ENCODE results near the gene ZNF555. TPM values are rescaled to one million over a fixed set of nuclear protein-coding genes. Genes with fewer than 3 reads are reported as not detected.

ZNF555 gene
- total RNA-seq, 4 donors from 2014 or later, result 2.6 to 6.4 (median 3.9) TPM

DNA sequence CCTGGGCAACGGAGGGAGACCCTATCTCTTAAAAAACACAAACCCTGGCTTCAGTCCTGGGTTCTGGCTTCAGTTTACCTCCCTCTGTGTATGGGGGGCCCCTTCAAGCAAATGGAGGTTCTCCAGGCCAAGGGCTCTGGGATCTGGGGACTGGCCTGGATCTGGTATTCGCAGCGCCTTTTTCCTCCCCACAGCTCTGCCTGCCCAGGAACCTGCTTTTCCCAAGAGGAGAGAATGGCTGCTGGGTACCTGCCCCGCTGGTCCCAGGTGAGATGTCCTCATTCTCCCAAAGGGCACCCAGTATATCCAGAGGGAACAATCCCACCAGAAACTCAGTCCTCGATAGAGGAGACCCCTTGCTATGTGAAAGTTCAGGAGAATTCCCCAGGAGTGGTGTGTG lies 18.4 kb upstream of the ZNF555 start:
- H3K36me3 ChIP-seq, result peaks cover 0 to 5% (median 0%) of the 10 kb centered on the region in 4 donors
- TF ChIP-seq POLR2A (IDR thresholded peaks at IDR 0.05), result no peak
- no peak for TF ChIP-seq EP300 (IDR thresholded peaks at IDR 0.05; ENCODE audit: low read depth)
- TF ChIP-seq POLR2AphosphoS5 (IDR thresholded peaks at IDR 0.05), result no peak
- TF ChIP-seq, protein P1, sequence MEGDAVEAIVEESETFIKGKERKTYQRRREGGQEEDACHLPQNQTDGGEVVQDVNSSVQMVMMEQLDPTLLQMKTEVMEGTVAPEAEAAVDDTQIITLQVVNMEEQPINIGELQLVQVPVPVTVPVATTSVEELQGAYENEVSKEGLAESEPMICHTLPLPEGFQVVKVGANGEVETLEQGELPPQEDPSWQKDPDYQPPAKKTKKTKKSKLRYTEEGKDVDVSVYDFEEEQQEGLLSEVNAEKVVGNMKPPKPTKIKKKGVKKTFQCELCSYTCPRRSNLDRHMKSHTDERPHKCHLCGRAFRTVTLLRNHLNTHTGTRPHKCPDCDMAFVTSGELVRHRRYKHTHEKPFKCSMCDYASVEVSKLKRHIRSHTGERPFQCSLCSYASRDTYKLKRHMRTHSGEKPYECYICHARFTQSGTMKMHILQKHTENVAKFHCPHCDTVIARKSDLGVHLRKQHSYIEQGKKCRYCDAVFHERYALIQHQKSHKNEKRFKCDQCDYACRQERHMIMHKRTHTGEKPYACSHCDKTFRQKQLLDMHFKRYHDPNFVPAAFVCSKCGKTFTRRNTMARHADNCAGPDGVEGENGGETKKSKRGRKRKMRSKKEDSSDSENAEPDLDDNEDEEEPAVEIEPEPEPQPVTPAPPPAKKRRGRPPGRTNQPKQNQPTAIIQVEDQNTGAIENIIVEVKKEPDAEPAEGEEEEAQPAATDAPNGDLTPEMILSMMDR (IDR thresholded peaks at IDR 0.05), result no peak
- no peaks in the 10 kb centered on the region for H3K27me3 ChIP-seq
- intact Hi-C loops (cut with DNase I; ENCODE audit: low total_unique reads) (no loop called here), in situ Hi-C loops (cut with MboI; ENCODE audit: low pct_ligation_motif_present in 1 of 4, low pct_unique_long_range_greater_than_20kb in 1 of 4, low sequenced_read_pairs in 3 of 4) (no loop called here)
- peaks cover 0 to 9% (median 8%) of the 10 kb centered on the region in 4 donors for H3K4me1 ChIP-seq
- no peak overlapping the region for H3K27ac ChIP-seq
- WGBS, 2 donors (ENCODE audit: low coverage in 1 of 2), result 99% methylated on average over 5 of the region's 5 CpGs; no CpG with 5 or more reads in 1 of the 2 donors
- DNase-seq, result no peak
- no peak overlapping the region for H3K4me3 ChIP-seq
- H3K9me3 ChIP-seq, result no peaks in the 10 kb centered on the region

DNA sequence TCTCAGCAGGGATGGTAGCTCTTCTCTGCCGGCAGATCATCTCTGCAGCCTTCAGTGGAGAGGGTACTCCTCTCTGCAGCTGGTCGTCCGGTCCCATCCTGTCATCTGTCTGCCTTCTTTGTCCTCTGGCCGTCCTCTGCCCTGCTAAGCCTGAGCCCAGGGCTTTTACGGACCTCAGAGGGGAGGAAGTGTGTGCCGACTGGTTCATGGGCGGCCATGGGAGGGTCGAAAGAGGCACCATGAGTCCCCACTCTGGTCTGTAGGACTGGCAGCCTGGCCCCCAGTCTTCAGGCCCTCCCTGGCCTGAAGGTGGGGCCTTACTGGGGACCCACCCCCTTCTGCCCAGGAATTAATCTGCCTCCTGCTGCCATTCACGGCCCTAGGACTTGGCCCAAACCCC lies 17.6 kb upstream of the ZNF555 start:
- 67 to 93% methylated on average over 3 to 9 of the region's 9 CpGs for WGBS, 2 donors (ENCODE audit: low coverage in 1 of 2)
- intact Hi-C loops (cut with DNase I; ENCODE audit: low total_unique reads) (no loop called here), in situ Hi-C loops (cut with MboI; ENCODE audit: low pct_ligation_motif_present in 1 of 4, low pct_unique_long_range_greater_than_20kb in 1 of 4, low sequenced_read_pairs in 3 of 4) (no loop called here)
- no peak for DNase-seq
- Histone ChIP-seq H3K4me3 (no peak overlapping the region), H3K36me3 (peaks cover 0 to 6% (median 0%) of the 10 kb centered on the region in 4 donors), H3K4me1 (peaks cover 0 to 9% (median 8%) of the 10 kb centered on the region in 4 donors), H3K27me3 (no peaks in the 10 kb centered on the region), H3K27ac (no peak overlapping the region), H3K9me3 (no peaks in the 10 kb centered on the region)
- TF ChIP-seq POLR2AphosphoS5 (IDR thresholded peaks at IDR 0.05), result no peak
- TF ChIP-seq, protein P1 (IDR thresholded peaks at IDR 0.05), result no peak
- TF ChIP-seq EP300 (IDR thresholded peaks at IDR 0.05; ENCODE audit: low read depth), result no peak
- no peak for TF ChIP-seq POLR2A (IDR thresholded peaks at IDR 0.05)

DNA sequence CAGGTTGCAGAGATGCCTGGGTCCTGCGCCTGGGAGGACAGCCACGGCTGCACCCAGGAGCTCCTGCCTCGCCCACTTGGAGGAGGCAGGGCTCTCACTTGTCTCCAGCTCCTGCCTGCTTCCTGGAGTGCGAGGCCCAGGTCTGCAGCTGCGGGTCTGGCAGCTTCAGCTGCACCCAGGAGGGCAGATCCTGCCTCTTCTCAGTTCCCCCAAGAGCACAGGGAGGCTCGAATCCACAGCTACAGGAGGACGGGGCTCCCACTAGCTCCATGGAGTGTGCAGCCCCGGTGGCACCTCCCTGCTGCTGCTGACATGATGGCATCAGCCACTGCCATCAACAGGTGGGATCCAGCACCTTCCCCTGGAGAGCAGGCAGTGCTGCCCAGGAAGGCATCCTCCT lies 17.1 kb upstream of the ZNF555 start:
- DNase-seq, result no peak
- TF ChIP-seq, protein P1 (IDR thresholded peaks at IDR 0.05), result no peak
- TF ChIP-seq EP300 (IDR thresholded peaks at IDR 0.05; ENCODE audit: low read depth) (no peak), POLR2AphosphoS5 (IDR thresholded peaks at IDR 0.05) (no peak), POLR2A (IDR thresholded peaks at IDR 0.05) (no peak)
- intact Hi-C loops (cut with DNase I; ENCODE audit: low total_unique reads) (no loop called here), in situ Hi-C loops (cut with MboI; ENCODE audit: low pct_ligation_motif_present in 1 of 4, low pct_unique_long_range_greater_than_20kb in 1 of 4, low sequenced_read_pairs in 3 of 4) (no loop called here)
- peaks cover 0 to 9% (median 8%) of the 10 kb centered on the region in 4 donors for H3K4me1 ChIP-seq
- H3K9me3 ChIP-seq, result no peaks in the 10 kb centered on the region
- peaks cover 0 to 6% (median 0%) of the 10 kb centered on the region in 4 donors for H3K36me3 ChIP-seq
- WGBS, 2 donors (ENCODE audit: low coverage in 1 of 2), result 73% methylated on average over 8 of the region's 8 CpGs; no CpG with 5 or more reads in 1 of the 2 donors
- no peak overlapping the region for H3K27ac ChIP-seq
- no peaks in the 10 kb centered on the region for H3K27me3 ChIP-seq
- H3K4me3 ChIP-seq, result no peak overlapping the region

DNA sequence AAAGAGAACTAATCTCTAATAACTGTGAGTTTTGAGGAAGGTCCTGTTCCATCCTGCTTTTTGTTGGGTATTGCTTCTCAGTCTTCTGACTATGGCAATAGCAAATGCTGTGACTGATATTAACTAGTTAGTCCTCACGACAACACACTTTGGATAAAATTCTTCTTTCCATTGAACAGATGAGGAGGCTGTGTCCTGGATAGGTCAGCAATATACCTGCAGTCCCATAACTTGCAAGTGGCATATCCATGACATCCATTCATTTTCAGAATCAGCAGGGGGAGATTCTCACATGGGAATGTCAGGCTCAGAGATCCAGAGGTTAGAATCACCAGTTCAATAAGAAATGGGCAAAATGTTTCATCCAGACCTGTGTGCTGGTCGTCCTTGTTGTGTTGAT lies 14.3 kb upstream of the ZNF555 start:
- Histone ChIP-seq H3K36me3 (peaks cover 0 to 11% (median under 1%) of the 10 kb centered on the region in 4 donors), H3K4me3 (no peak overlapping the region), H3K27me3 (no peaks in the 10 kb centered on the region), H3K27ac (no peak overlapping the region), H3K4me1 (no peaks in the 10 kb centered on the region), H3K9me3 (peaks cover 1 to 5% of the 10 kb centered on the region in 2 donors)
- no peak for DNase-seq
- TF ChIP-seq POLR2AphosphoS5 (IDR thresholded peaks at IDR 0.05), result no peak
- TF ChIP-seq POLR2A (IDR thresholded peaks at IDR 0.05), result no peak
- TF ChIP-seq, protein P1 (IDR thresholded peaks at IDR 0.05), result no peak
- TF ChIP-seq EP300 (IDR thresholded peaks at IDR 0.05; ENCODE audit: low read depth), result no peak
- WGBS, 2 donors (ENCODE audit: low coverage in 1 of 2), result 91% methylated on average over 2 of the region's 2 CpGs; no CpG with 5 or more reads in 1 of the 2 donors
- in situ Hi-C loops (cut with MboI; ENCODE audit: low pct_ligation_motif_present in 1 of 4, low pct_unique_long_range_greater_than_20kb in 1 of 4, low sequenced_read_pairs in 3 of 4) (no loop called here), intact Hi-C loops (cut with DNase I; ENCODE audit: low total_unique reads) (no loop called here)

Data from transverse colon (tissue), 4 donors.